IgD-negative memory B cell (primary cell): Measurements from ENCODE around the gene TCF4. TPM values are rescaled to one million over a fixed set of nuclear protein-coding genes. Genes with fewer than 3 reads are reported as not detected.

ENCODE experiments used
- H3K27ac Mint-ChIP-seq, 3 donors: one replicate each; pipeline ENCODE4 v1.8.0; 2020 to 2022; ENCODE audit warnings: mild to moderate bottlenecking in 3 of 3, mixed read lengths in 3 of 3, moderate library complexity in 1 of 3
- H3K27me3 Mint-ChIP-seq: one replicate; pipeline ENCODE4 v1.8.0; 2021; ENCODE audit warnings: mixed read lengths
- H3K36me3 Mint-ChIP-seq: one replicate; pipeline ENCODE4 v1.8.0; 2020; ENCODE audit warnings: mild to moderate bottlenecking, mixed read lengths
- H3K4me1 Mint-ChIP-seq, 3 donors: one replicate each; pipeline ENCODE4 v1.8.0; 2020 to 2022; ENCODE audit warnings: mixed read lengths in 3 of 3, mild to moderate bottlenecking in 1 of 3
- H3K4me3 Mint-ChIP-seq, 4 donors: one replicate each; pipeline ENCODE4 v1.8.0; 2020 to 2022; ENCODE audit warnings: mild to moderate bottlenecking in 4 of 4, mixed read lengths in 4 of 4, moderate library complexity in 3 of 4
- H3K9me3 Mint-ChIP-seq, 3 donors: one replicate each; pipeline ENCODE4 v1.8.0; 2020 to 2021; ENCODE audit warnings: mixed read lengths in 3 of 3, mild to moderate bottlenecking in 1 of 3
- polyA plus RNA-seq: library from polyadenylated mRNA; unstranded; fragments of 300-500 nt; fragmentation: Illumina TruSeq; gene quantifications from one replicate; pipeline ENCODE4 v1.2.3, GENCODE V29; 2021

Gene TCF4
- polyA plus RNA-seq, 1 donor from 2014 or later, result 256 TPM

- H3K36me3 Mint-ChIP-seq, result no peaks in the 10 kb centered on the region
- peaks cover 0 to 3% (median 0%) of the 10 kb centered on the region in 3 donors for H3K4me1 Mint-ChIP-seq
- H3K9me3 Mint-ChIP-seq, result no peaks in the 10 kb centered on the region
- H3K27ac Mint-ChIP-seq, result no peak overlapping the region
- no peaks in the 10 kb centered on the region for H3K27me3 Mint-ChIP-seq
- no peak overlapping the region for H3K4me3 Mint-ChIP-seq
These were observed 44.8 kb downstream of the TCF4 start for GRCh38 chr18:55543130-55543704.

DNA sequence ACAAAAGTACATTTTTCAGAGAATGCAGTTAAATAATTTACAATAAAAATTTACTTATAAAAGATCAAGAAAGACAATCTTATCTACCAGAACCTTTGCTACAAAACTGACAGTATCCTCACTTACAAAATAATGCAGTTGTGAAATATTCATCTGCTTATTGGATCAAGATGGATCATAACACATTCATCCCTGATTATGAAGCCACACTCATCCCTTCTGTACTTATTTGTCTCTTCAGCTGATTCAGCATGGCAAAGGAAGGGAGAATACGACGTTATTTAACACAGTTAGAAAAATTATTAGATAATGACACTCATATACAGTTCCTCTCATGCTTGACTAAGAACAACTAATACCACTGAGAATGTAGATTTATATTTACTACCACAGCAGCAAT lies 46.4 kb downstream of the TCF4 start:
- no peaks in the 10 kb centered on the region for H3K9me3 Mint-ChIP-seq
- H3K4me1 Mint-ChIP-seq, result peaks cover 0 to 3% (median 0%) of the 10 kb centered on the region in 3 donors
- H3K27me3 Mint-ChIP-seq, result peaks cover 2% of the 10 kb centered on the region
- H3K4me3 Mint-ChIP-seq, result no peak overlapping the region
- H3K27ac Mint-ChIP-seq, result no peak overlapping the region
- no peaks in the 10 kb centered on the region for H3K36me3 Mint-ChIP-seq

- peaks cover 2% of the 10 kb centered on the region for H3K27me3 Mint-ChIP-seq
- no peak overlapping the region for H3K4me3 Mint-ChIP-seq
- no peaks in the 10 kb centered on the region for H3K36me3 Mint-ChIP-seq
- no peaks in the 10 kb centered on the region for H3K9me3 Mint-ChIP-seq
- no peak overlapping the region for H3K27ac Mint-ChIP-seq
- peaks cover 0 to 4% (median 0%) of the 10 kb centered on the region in 3 donors for H3K4me1 Mint-ChIP-seq
These were observed 48.8 kb downstream of the TCF4 start for GRCh38 chr18:55539240-55539639.

DNA sequence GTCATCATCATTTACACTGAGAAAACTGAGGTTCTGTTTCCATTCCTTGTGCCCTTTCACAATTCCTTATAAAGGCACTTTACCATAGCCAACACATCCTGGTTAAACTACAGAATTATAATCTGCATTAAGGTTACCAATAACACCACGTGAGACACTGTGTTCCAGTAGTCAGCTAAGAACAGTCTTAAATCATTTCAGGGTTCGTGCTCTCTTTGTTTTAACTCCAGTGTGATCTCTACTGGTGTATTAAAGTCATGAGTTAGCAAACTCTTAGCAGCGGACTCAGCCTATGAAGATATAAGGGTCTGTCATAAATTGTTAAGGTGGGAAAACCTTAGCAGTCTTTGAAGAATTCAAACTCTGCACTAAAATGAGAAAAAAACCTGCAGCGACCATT lies 53.0 kb downstream of the TCF4 start:
- Mint-ChIP-seq H3K4me1 (peaks cover 0 to 4% (median 0%) of the 10 kb centered on the region in 3 donors), H3K4me3 (no peak overlapping the region), H3K36me3 (no peaks in the 10 kb centered on the region), H3K27me3 (peaks cover 3% of the 10 kb centered on the region), H3K9me3 (no peaks in the 10 kb centered on the region), H3K27ac (no peak overlapping the region)

GRCh38 chr18:55534547-55534946 lies 53.4 kb downstream of the TCF4 start:
- H3K27me3 Mint-ChIP-seq, result peaks cover 3% of the 10 kb centered on the region
- no peaks in the 10 kb centered on the region for H3K36me3 Mint-ChIP-seq
- no peak overlapping the region for H3K27ac Mint-ChIP-seq
- peaks cover 0 to 4% (median 0%) of the 10 kb centered on the region in 3 donors for H3K4me1 Mint-ChIP-seq
- no peak overlapping the region for H3K4me3 Mint-ChIP-seq
- no peaks in the 10 kb centered on the region for H3K9me3 Mint-ChIP-seq

GRCh38 chr18:55530166-55530565 lies 57.8 kb downstream of the TCF4 start:
- Mint-ChIP-seq H3K27me3 (peaks cover 1% of the 10 kb centered on the region), H3K36me3 (no peaks in the 10 kb centered on the region), H3K4me3 (no peak overlapping the region), H3K9me3 (no peaks in the 10 kb centered on the region), H3K27ac (peak overlapping the region in 1 of 3 donors; percentile 44), H3K4me1 (no peaks in the 10 kb centered on the region)

GRCh38 chr18:55529581-55529980 lies 58.4 kb downstream of the TCF4 start:
- Mint-ChIP-seq H3K27me3 (peaks cover 1% of the 10 kb centered on the region), H3K4me1 (no peaks in the 10 kb centered on the region), H3K4me3 (no peak overlapping the region), H3K9me3 (no peaks in the 10 kb centered on the region), H3K36me3 (peaks cover 2% of the 10 kb centered on the region), H3K27ac (no peak overlapping the region)

GRCh38 chr18:55525845-55526244 lies 62.1 kb downstream of the TCF4 start:
- H3K4me3 Mint-ChIP-seq, result no peak overlapping the region
- no peak overlapping the region for H3K27ac Mint-ChIP-seq
- no peaks in the 10 kb centered on the region for H3K4me1 Mint-ChIP-seq
- H3K27me3 Mint-ChIP-seq, result no peaks in the 10 kb centered on the region
- no peaks in the 10 kb centered on the region for H3K9me3 Mint-ChIP-seq
- H3K36me3 Mint-ChIP-seq, result peaks cover 2% of the 10 kb centered on the region

- Mint-ChIP-seq H3K9me3 (no peaks in the 10 kb centered on the region), H3K4me3 (no peak overlapping the region), H3K27ac (no peak overlapping the region), H3K36me3 (peaks cover 2% of the 10 kb centered on the region), H3K27me3 (no peaks in the 10 kb centered on the region), H3K4me1 (no peaks in the 10 kb centered on the region)
These were observed 63.5 kb downstream of the TCF4 start for GRCh38 chr18:55524353-55525073.

GRCh38 chr18:55523001-55523400 lies 65.0 kb downstream of the TCF4 start:
- H3K27ac Mint-ChIP-seq, result no peak overlapping the region
- peaks cover 2% of the 10 kb centered on the region for H3K36me3 Mint-ChIP-seq
- peaks cover 0 to 2% (median 0%) of the 10 kb centered on the region in 3 donors for H3K4me1 Mint-ChIP-seq
- no peaks in the 10 kb centered on the region for H3K27me3 Mint-ChIP-seq
- no peak overlapping the region for H3K4me3 Mint-ChIP-seq
- no peaks in the 10 kb centered on the region for H3K9me3 Mint-ChIP-seq

DNA sequence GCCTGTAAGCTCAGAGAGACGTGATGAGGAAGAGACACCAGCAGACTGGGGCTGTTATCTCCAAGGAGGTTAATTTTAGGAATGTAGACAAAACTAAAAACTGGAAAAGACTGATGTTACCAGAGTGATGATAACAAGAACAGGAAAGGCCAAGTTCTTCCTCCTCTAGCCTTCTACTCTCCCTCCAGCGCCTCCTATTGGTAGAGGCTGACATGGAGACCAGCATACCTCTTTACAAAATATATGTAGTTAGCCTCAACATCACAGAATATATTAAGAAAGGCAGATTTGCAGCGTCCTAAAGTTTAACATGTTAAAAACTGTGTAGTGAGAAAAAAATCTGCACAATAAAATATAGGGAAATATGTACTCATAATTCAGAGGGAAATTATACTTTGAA lies 66.0 kb downstream of the TCF4 start:
- peaks cover 2% of the 10 kb centered on the region for H3K36me3 Mint-ChIP-seq
- no peaks in the 10 kb centered on the region for H3K27me3 Mint-ChIP-seq
- no peak overlapping the region for H3K27ac Mint-ChIP-seq
- no peak overlapping the region for H3K4me3 Mint-ChIP-seq
- no peaks in the 10 kb centered on the region for H3K9me3 Mint-ChIP-seq
- peaks cover 0 to 3% (median 0%) of the 10 kb centered on the region in 3 donors for H3K4me1 Mint-ChIP-seq

DNA sequence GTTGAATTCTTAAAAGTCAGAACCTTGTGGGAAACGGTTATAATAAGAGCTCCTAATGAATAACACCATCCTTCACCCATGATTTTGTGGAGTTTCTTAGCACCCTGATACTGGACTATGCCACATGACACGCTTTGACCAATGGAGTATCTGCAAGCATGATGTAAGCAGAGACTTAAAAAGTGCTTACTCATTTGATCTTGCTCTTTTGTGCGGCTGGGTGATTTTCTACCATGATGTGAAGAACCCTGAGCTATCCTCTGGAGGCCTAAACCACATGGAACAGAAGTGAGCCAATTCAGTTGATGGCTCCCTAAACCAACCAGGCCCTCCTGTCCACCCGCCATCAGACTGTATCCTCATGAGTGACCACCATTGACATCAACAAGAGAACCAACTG lies 70.9 kb downstream of the TCF4 start:
- Mint-ChIP-seq H3K36me3 (no peaks in the 10 kb centered on the region), H3K4me1 (peaks cover 0 to 3% (median 0%) of the 10 kb centered on the region in 3 donors), H3K4me3 (peak overlapping the region in 1 of 4 donors; percentile 45), H3K9me3 (no peaks in the 10 kb centered on the region), H3K27ac (no peak overlapping the region), H3K27me3 (no peaks in the 10 kb centered on the region)

DNA sequence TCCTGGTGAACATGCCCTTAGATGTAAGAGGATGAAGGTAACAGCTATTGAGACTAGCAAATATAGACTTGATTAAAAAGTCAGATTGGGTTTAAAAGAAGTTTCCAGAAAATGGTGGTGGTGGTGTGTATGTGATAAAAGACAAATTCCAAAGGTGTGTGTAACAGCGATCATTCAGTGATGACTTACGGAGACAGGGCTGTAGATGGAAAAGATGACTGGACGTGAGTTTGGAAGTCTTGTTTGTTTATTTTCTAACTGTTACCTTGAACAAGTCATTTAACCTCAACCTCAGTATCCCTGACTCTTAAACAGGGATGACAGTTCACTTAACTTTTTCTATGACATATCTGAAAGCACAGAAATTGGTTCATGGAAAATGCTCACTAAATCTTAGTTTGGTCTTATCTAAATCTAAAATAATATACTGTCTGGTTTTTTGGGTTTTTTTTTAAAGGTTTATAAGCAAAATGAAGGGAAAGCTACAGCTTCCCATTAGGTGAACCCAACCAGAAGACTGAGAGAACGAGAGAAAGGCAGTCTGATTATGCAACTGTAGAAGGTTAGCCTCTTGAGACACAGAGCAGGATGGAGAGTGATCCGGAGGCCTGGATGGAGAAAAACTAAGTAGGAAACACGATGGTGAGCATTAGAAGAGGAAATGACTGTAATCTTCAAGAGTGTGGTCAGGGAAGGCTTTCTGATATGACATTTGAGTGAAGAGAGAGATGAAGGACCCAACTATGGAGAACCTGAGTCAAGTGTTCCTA lies 71.9 kb downstream of the TCF4 start:
- Mint-ChIP-seq H3K9me3 (no peaks in the 10 kb centered on the region), H3K4me3 (no peak overlapping the region), H3K4me1 (peaks cover 0 to 3% (median under 1%) of the 10 kb centered on the region in 3 donors), H3K27me3 (no peaks in the 10 kb centered on the region), H3K36me3 (no peaks in the 10 kb centered on the region), H3K27ac (no peak overlapping the region)

- H3K4me3 Mint-ChIP-seq, result no peak overlapping the region
- H3K4me1 Mint-ChIP-seq, result peaks cover 7 to 11% (median 10%) of the 10 kb centered on the region in 3 donors
- no peaks in the 10 kb centered on the region for H3K36me3 Mint-ChIP-seq
- no peaks in the 10 kb centered on the region for H3K9me3 Mint-ChIP-seq
- no peak overlapping the region for H3K27ac Mint-ChIP-seq
- H3K27me3 Mint-ChIP-seq, result no peaks in the 10 kb centered on the region
These were observed 72.8 kb downstream of the TCF4 start for GRCh38 chr18:55515214-55515613.

DNA sequence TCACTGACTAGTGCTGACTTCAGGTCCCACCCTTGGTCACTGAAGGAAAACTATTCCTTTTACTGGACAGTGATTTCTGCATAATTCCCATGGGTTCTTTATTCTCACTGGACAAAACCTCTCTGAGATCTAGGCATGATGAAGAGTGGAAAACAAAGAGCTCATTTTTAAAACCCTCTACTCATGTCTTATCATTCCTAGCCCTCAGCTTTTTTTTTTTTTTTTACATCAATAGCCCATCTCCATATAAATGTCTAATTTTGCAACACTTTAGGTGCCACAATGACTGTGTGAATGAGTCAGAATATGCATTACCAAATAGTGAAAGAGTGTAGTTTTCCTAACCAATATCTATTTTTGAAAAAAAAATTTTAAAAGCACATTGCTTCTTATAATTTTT lies 74.8 kb downstream of the TCF4 start:
- H3K4me3 Mint-ChIP-seq, result no peak overlapping the region
- peaks cover 12 to 18% (median 16%) of the 10 kb centered on the region in 3 donors for H3K4me1 Mint-ChIP-seq
- H3K9me3 Mint-ChIP-seq, result no peaks in the 10 kb centered on the region
- H3K27ac Mint-ChIP-seq, result no peak overlapping the region
- H3K36me3 Mint-ChIP-seq, result no peaks in the 10 kb centered on the region
- H3K27me3 Mint-ChIP-seq, result no peaks in the 10 kb centered on the region
